ENCODE measurements around the gene NOTO. TPM values are rescaled to one million over a fixed set of nuclear protein-coding genes. Genes with fewer than 3 reads are reported as not detected.
"Not testable (repeated sequence)": the region's sequence is repeated elsewhere in the genome, so short reads cannot be mapped to it uniquely, and the experiment has no call there.

Gene NOTO
- total RNA-seq, 1 donor = not detected

GRCh38 chr2:73176205-73176880 lies 26.0 kb upstream of the NOTO start:
- H3K27me3 ChIP-seq (ENCODE audit: insufficient read depth, low read length) = peaks cover 47% of the 10 kb centered on the region
- peaks cover 29% of the 10 kb centered on the region for H3K4me1 ChIP-seq (ENCODE audit: insufficient read depth, low read length)
- H3K9me3 ChIP-seq (ENCODE audit: low read depth, low read length) = no peaks in the 10 kb centered on the region
- peak overlapping the region; percentile 18 for H3K4me3 ChIP-seq (ENCODE audit: low read length)

GRCh38 chr2:73176881-73177644 lies 25.3 kb upstream of the NOTO start:
- no peaks in the 10 kb centered on the region for H3K9me3 ChIP-seq (ENCODE audit: low read depth, low read length)
- peaks cover 29% of the 10 kb centered on the region for H3K4me1 ChIP-seq (ENCODE audit: insufficient read depth, low read length)
- peak overlapping the region; percentile 45 for H3K4me3 ChIP-seq (ENCODE audit: low read length)
- peaks cover 47% of the 10 kb centered on the region for H3K27me3 ChIP-seq (ENCODE audit: insufficient read depth, low read length)

GRCh38 chr2:73177645-73178255 lies 24.6 kb upstream of the NOTO start:
- no peaks in the 10 kb centered on the region for H3K9me3 ChIP-seq (ENCODE audit: low read depth, low read length)
- H3K27me3 ChIP-seq (ENCODE audit: insufficient read depth, low read length) = peaks cover 47% of the 10 kb centered on the region
- H3K4me1 ChIP-seq (ENCODE audit: insufficient read depth, low read length) = peaks cover 29% of the 10 kb centered on the region
- H3K4me3 ChIP-seq (ENCODE audit: low read length) = no peak overlapping the region

- H3K4me3 ChIP-seq (ENCODE audit: low read length) = no peak overlapping the region
- no peaks in the 10 kb centered on the region for H3K27me3 ChIP-seq (ENCODE audit: insufficient read depth, low read length)
- no peaks in the 10 kb centered on the region for H3K4me1 ChIP-seq (ENCODE audit: insufficient read depth, low read length)
- no peaks in the 10 kb centered on the region for H3K9me3 ChIP-seq (ENCODE audit: low read depth, low read length)
Measured at GRCh38 chr2:73185965-73186364, 16.4 kb upstream of the NOTO start.

- no peak overlapping the region for H3K4me3 ChIP-seq (ENCODE audit: low read length)
- H3K9me3 ChIP-seq (ENCODE audit: low read depth, low read length) = no peaks in the 10 kb centered on the region
Measured at GRCh38 chr2:73187549-73187948, 14.8 kb upstream of the NOTO start.

GRCh38 chr2:73197579-73197978 lies 4.8 kb upstream of the NOTO start:
- H3K4me1 ChIP-seq (ENCODE audit: insufficient read depth, low read length) = peaks cover 5% of the 10 kb centered on the region
- no peaks in the 10 kb centered on the region for H3K9me3 ChIP-seq (ENCODE audit: low read depth, low read length)
- H3K27me3 ChIP-seq (ENCODE audit: insufficient read depth, low read length) = peaks cover 34% of the 10 kb centered on the region
- H3K4me3 ChIP-seq (ENCODE audit: low read length) = no peak overlapping the region

More at GRCh38 chr2:73187549-73187948, 14.8 kb upstream of the NOTO start:
- Histone ChIP-seq H3K27me3 (ENCODE audit: insufficient read depth, low read length) (no peaks in the 10 kb centered on the region), H3K4me1 (ENCODE audit: insufficient read depth, low read length) (no peaks in the 10 kb centered on the region)

- H3K9me3 ChIP-seq (ENCODE audit: low read depth, low read length); H3K4me3 ChIP-seq (ENCODE audit: low read length): not testable (repeated sequence)
- peaks cover 11% of the 10 kb centered on the region for H3K4me1 ChIP-seq (ENCODE audit: insufficient read depth, low read length)
- H3K27me3 ChIP-seq (ENCODE audit: insufficient read depth, low read length) = peaks cover 58% of the 10 kb centered on the region
Measured at GRCh38 chr2:73200281-73200680, 2.1 kb upstream of the NOTO start.

- peaks cover 57% of the 10 kb centered on the region for H3K27me3 ChIP-seq (ENCODE audit: insufficient read depth, low read length)
- H3K4me3 ChIP-seq (ENCODE audit: low read length) = no peak overlapping the region
- no peaks in the 10 kb centered on the region for H3K9me3 ChIP-seq (ENCODE audit: low read depth, low read length)
- peaks cover 11% of the 10 kb centered on the region for H3K4me1 ChIP-seq (ENCODE audit: insufficient read depth, low read length)
Measured at GRCh38 chr2:73203055-73203681, 794 bp downstream of the NOTO start.

- H3K4me3 ChIP-seq (ENCODE audit: low read length) = no peak overlapping the region
- H3K9me3 ChIP-seq (ENCODE audit: low read depth, low read length) = no peaks in the 10 kb centered on the region
- peaks cover 49% of the 10 kb centered on the region for H3K27me3 ChIP-seq (ENCODE audit: insufficient read depth, low read length)
- H3K4me1 ChIP-seq (ENCODE audit: insufficient read depth, low read length) = peaks cover 11% of the 10 kb centered on the region
Measured at GRCh38 chr2:73205611-73206010, 3.2 kb downstream of the NOTO start.

GRCh38 chr2:73208258-73208657 lies 5.9 kb downstream of the NOTO start:
- no peaks in the 10 kb centered on the region for H3K9me3 ChIP-seq (ENCODE audit: low read depth, low read length)
- H3K4me3 ChIP-seq (ENCODE audit: low read length) = no peak overlapping the region
- peaks cover 4% of the 10 kb centered on the region for H3K4me1 ChIP-seq (ENCODE audit: insufficient read depth, low read length)
- H3K27me3 ChIP-seq (ENCODE audit: insufficient read depth, low read length) = peaks cover 26% of the 10 kb centered on the region

GRCh38 chr2:73210019-73210418 lies 7.6 kb downstream of the NOTO start:
- Histone ChIP-seq H3K4me1 (ENCODE audit: insufficient read depth, low read length) (peaks cover 15% of the 10 kb centered on the region), H3K9me3 (ENCODE audit: low read depth, low read length) (no peaks in the 10 kb centered on the region), H3K27me3 (ENCODE audit: insufficient read depth, low read length) (peaks cover 12% of the 10 kb centered on the region), H3K4me3 (ENCODE audit: low read length) (no peak overlapping the region)

- Histone ChIP-seq H3K27me3 (ENCODE audit: insufficient read depth, low read length) (peaks cover 5% of the 10 kb centered on the region), H3K4me1 (ENCODE audit: insufficient read depth, low read length) (peaks cover 15% of the 10 kb centered on the region), H3K4me3 (ENCODE audit: low read length) (no peak overlapping the region), H3K9me3 (ENCODE audit: low read depth, low read length) (no peaks in the 10 kb centered on the region)
Measured at GRCh38 chr2:73210696-73211095, 8.3 kb downstream of the NOTO start.

- no peak overlapping the region for H3K4me3 ChIP-seq (ENCODE audit: low read length)
- H3K27me3 ChIP-seq (ENCODE audit: insufficient read depth, low read length) = no peaks in the 10 kb centered on the region
- H3K9me3 ChIP-seq (ENCODE audit: low read depth, low read length) = no peaks in the 10 kb centered on the region
- H3K4me1 ChIP-seq (ENCODE audit: insufficient read depth, low read length) = peaks cover 15% of the 10 kb centered on the region
Measured at GRCh38 chr2:73212098-73212447, 9.7 kb downstream of the NOTO start.

- Histone ChIP-seq H3K9me3 (ENCODE audit: low read depth, low read length) (no peaks in the 10 kb centered on the region), H3K4me1 (ENCODE audit: insufficient read depth, low read length) (peaks cover 15% of the 10 kb centered on the region), H3K27me3 (ENCODE audit: insufficient read depth, low read length) (no peaks in the 10 kb centered on the region), H3K4me3 (ENCODE audit: low read length) (no peak overlapping the region)
Measured at GRCh38 chr2:73212448-73213176, 10.2 kb downstream of the NOTO start.

Data from mononuclear cell (primary cell).